Measurements from ENCODE around the gene WDR20.
A peak's percentile ranks its signal among the peaks of the same experiment; 100 is the strongest.
"Not testable (repeated sequence)": the region's sequence is repeated elsewhere in the genome, so short reads cannot be mapped to it uniquely, and the experiment has no call there.

Gene WDR20

DNA sequence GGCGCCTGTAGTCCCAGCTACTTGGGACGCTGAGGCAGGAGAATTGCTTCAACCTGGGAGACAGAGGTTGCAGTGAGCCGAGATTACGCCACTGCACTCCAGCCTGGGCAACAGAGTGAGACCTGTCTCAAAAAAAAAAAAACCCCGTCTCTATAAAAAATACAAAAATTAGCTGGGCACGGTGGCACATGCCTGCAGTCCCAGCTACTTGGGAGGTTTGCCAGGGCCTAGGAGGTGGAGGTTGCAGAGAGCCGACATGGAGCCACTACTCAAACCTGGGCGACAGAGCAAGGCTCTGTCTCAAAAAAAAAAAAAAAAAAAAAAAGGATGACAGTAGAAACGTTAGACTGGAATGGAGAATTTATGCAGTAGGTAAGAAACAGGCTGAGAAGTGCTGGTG, 5.7 kb upstream of the WDR20 start:
- DNase-seq (ENCODE audit: low read depth) = not testable (repeated sequence)

DNA sequence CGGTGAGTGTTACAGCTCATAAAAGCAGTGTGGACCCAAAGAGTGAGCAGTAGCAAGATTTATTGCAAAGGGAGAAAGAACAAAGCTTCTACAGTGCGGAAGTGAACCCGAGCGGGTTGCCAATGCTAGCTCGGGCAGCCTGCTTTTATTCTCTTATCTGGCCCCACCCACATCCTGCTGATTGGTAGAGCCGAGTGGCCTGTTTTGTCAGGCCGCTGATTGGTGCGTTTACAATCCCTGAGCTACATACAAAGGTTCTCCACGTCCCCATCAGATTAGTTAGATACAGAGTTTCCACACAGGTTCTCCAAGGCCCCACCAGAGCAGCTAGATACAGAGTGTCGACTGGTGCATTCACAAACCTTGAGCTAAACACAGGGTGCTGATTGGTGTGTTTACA, 5.0 kb upstream of the WDR20 start:
- DNase-seq (ENCODE audit: low read depth) = not testable (repeated sequence)

- DNase-seq (ENCODE audit: low read depth) = not testable (repeated sequence)
Measured at GRCh38 chr14:102135456-102135855, 4.2 kb upstream of the WDR20 start.

DNA sequence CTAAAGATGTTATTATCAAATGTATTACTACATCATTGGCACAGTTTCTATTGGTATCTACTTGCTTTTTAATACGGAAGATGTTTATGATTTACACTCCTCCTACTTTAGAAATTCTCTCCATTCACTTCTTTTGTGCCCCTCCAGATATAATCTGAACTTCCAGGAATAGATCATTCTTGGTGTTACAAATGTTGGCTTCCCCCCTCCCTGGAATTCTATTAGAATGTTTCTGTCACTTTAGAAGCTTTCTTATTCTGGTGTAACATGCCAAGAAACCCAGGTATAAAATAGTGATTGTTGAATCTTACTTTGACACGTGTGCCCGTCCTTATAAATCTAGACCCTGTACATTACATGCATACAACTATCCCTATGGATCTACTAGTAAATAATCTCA, 1.2 kb upstream of the WDR20 start:
- DNase-seq (ENCODE audit: low read depth) = no peak

DNA sequence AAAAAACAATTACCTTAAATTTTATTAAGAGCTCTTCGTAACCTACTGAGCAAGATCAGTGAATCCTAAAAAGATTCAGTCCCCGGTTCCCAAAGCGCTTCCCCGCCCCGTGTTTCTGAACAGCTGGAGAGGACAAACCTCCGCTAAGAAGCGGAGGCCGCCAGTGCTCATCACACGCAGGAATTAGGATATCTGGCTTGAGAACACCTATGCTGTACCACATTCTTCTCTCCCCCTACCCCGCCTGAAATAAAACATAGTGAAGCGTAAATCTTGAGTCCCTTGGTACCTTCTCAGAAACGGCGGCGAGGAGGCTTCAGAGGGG, 774 bp upstream of the WDR20 start:
- no peak for DNase-seq (ENCODE audit: low read depth)

DNA sequence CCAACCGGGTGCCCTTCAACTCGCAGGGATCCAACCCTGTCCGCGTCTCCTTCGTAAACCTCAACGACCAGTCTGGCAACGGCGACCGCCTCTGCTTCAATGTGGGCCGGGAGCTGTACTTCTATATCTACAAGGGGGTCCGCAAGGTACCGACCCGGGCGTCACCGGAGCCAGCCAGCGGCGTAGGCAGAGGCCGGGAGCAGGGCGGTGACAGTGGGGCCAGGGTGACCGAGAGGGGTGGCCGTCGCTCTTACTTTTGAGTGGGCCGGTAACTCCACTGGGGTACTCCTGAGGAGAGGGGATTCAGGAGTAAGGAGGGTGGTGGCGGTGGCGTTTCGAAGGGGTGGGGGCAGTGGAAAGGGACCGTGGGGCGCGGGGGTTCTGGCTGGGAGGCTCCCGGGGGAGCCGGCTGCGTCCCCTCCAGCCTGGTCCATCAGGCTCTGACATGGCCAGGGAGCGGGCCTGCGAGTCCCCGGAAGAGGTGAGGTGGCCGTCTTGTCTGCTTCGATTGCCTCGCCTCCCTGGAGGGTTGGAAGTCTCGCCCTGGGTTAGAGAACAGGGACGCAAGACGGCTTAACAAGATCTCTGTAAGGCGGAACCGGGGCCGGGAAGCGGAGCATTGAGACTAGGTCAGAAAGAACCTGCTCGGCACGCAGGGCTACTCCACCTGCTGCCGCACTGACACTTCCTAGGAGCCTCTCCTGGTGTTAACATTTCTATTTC, 491 bp downstream of the WDR20 start:
- DNase-seq (ENCODE audit: low read depth) = peak; percentile 4

DNA sequence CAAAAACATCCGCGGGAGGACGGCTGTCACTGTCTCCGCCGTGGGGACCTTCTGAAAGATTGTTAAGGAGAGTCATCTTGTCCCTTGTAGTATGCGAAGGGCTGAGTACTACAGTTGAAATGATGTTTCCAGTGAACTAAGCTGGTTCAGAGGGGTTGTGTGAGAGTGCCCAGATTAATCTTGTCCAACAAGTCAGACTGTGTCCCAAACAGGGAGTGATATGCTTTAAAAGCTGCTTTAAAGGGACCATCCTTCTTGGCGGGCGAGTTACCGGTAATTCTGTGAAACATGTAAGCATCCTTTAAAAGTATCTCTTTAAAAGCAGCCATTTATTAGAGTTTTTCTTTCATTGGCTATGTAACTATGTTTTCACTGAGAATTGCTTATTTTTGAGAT, 1.1 kb downstream of the WDR20 start:
- DNase-seq (ENCODE audit: low read depth) = no peak

- DNase-seq (ENCODE audit: low read depth) = no peak
Measured at GRCh38 chr14:102141797-102142196, 2.1 kb downstream of the WDR20 start.

- no peak for DNase-seq (ENCODE audit: low read depth)
Measured at GRCh38 chr14:102144914-102145313, 5.2 kb downstream of the WDR20 start.

- no peak for DNase-seq (ENCODE audit: low read depth)
Measured at GRCh38 chr14:102145395-102145794, 5.7 kb downstream of the WDR20 start.

- no peak for DNase-seq (ENCODE audit: low read depth)
Measured at GRCh38 chr14:102146423-102146822, 6.7 kb downstream of the WDR20 start.

GRCh38 chr14:102150083-102150482, 10.4 kb downstream of the WDR20 start:
- no peak for DNase-seq (ENCODE audit: low read depth)

- no peak for DNase-seq (ENCODE audit: low read depth)
Measured at GRCh38 chr14:102150744-102151143, 11.0 kb downstream of the WDR20 start.

DNA sequence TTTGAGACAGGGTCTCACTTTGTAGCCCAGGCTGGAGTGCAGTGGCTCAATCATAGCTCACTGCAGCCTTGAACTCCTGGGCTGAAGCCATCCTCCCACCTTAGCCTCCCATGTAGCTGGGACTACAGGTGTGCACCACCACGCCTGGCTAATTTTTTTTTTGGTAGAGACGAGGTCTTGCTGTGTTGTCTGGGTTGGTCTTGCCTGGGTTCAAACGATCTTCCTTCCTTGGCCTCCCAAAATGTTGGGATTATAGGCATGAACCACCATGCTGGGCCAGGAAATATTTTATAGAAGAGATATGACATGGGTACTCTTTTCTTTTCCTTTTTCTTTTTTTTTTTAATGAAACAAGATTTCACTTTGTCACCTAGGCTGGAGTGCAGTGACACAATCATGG, 11.7 kb downstream of the WDR20 start:
- DNase-seq (ENCODE audit: low read depth) = not testable (repeated sequence)

- DNase-seq (ENCODE audit: low read depth) = no peak
Measured at GRCh38 chr14:102154121-102154520, 14.4 kb downstream of the WDR20 start.

DNA sequence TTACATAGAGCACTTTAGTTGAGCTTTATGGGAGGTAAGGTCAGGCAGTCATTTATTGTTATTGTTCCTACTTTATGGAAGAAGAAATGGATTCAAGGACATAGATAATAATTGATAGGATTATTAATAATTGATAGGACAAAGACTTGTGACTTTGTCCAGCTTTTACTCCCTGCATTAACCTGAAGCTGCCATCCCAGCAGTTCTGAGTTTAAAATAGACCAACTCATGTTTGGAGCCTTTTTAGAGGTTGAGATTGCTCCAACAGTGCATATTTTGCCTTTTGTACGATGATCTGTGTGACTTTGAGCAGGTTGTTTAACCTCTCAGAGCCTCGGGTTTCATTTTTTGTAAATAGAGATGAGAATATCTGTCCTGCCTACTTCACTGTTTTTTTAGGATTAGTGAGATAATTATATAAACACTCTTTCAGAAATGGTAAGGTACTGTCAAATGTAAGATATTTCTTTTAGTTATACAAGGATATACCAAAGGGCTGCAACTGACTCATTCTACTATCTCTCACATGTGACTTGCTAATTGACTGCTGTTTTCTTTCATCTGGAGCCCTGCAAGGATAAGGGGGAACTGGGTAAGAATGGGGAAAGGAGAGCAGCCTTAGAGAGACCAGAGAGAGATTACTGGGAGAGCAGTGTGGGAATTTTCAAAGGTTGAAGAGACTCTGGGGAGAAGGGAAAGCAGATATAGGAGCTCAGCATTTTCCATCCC, 15.3 kb downstream of the WDR20 start:
- no peak for DNase-seq (ENCODE audit: low read depth)

DNA sequence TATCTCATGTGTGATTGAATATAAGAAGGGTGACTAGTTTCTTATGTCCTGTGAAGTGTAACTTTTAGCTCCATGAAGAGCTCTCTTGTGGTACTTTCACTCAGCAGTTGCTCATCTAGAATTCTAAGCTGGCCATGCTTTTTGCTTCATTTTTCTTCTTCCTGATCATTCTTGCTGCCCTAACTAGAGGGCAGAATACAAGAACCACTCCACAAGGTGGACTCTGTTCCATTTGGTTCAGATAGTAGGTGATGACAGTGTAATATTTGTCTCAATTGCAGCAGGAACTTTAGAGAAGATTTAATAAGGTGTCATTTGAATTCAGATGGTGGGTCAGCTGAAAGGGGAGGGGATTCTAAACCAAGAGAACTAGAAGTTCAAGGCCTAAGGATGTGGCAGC, 17.6 kb downstream of the WDR20 start:
- no peak for DNase-seq (ENCODE audit: low read depth)

- DNase-seq (ENCODE audit: low read depth) = no peak
Measured at GRCh38 chr14:102158797-102159196, 19.1 kb downstream of the WDR20 start.

GRCh38 chr14:102159841-102160240, 20.1 kb downstream of the WDR20 start:
- no peak for DNase-seq (ENCODE audit: low read depth)

GRCh38 chr14:102162487-102162886, 22.8 kb downstream of the WDR20 start:
- DNase-seq (ENCODE audit: low read depth) = no peak

GRCh38 chr14:102164241-102164641, 24.5 kb downstream of the WDR20 start:
- no peak for DNase-seq (ENCODE audit: low read depth)

- DNase-seq (ENCODE audit: low read depth) = no peak
Measured at GRCh38 chr14:102164965-102165364, 25.3 kb downstream of the WDR20 start.

- no peak for DNase-seq (ENCODE audit: low read depth)
Measured at GRCh38 chr14:102170061-102170460, 30.4 kb downstream of the WDR20 start.

Measured in activated T-cell treated with anti-CD3 and anti-CD28 coated beads for 1 hour (primary cell).